SJSA1 (cell line): ENCODE measurements around the gene PRPF6. TPM values are rescaled to one million over a fixed set of nuclear protein-coding genes. Genes with fewer than 3 reads are reported as not detected.

Source experiments
- DNase-seq, 2 experiments: peaks; one replicate each; pipeline ENCODE4 v3.0.0-alpha.2; 2015 to 2020; ENCODE audit warnings: low spot score in 2 of 2, low read depth in 1 of 2
- H3K27ac ChIP-seq: fragments of 250-450 bp; sonication (Bioruptor Pico); 2 replicates; pipeline ENCODE4 v1.5.1; 2020; ENCODE audit warnings: mild to moderate bottlenecking, moderate library complexity
- H3K27me3 ChIP-seq: fragments of 250-450 bp; sonication (Bioruptor Pico); replicated peaks from 2 replicates; pipeline ENCODE4 v1.5.1; 2020; ENCODE audit warnings: mild to moderate bottlenecking, moderate library complexity
- H3K36me3 ChIP-seq: fragments of 250-450 bp; sonication (Bioruptor Pico); 2 replicates; pipeline ENCODE4 v1.5.1; 2020; ENCODE audit warnings: mild to moderate bottlenecking
- H3K4me1 ChIP-seq: fragments of 250-450 bp; sonication (Bioruptor Pico); replicated peaks from 2 replicates; pipeline ENCODE4 v1.6.1; 2021; ENCODE audit warnings: mild to moderate bottlenecking
- H3K4me3 ChIP-seq: fragments of 250-450 bp; sonication (Bioruptor Pico); 2 replicates; pipeline ENCODE4 v1.5.1; 2020; ENCODE audit warnings: mild to moderate bottlenecking
- H3K9me3 ChIP-seq: fragments of 250-450 bp; sonication (Bioruptor Pico); replicated peaks from 2 replicates; pipeline ENCODE4 v1.5.1; 2020; ENCODE audit warnings: mild to moderate bottlenecking
- total RNA-seq: library from RNA; depleted of rRNA; stranded (reverse); fragments of >200 nt; shearing (Covaris generic); gene quantifications from 2 replicates; pipeline ENCODE4 v1.2.3, GENCODE V29; 2014

The PRPF6 gene
- total RNA-seq, 1 experiment from 2014 or later, result 72.1 TPM

- Histone ChIP-seq H3K4me3 (no peak overlapping the region), H3K27ac (no peak overlapping the region), H3K36me3 (peaks cover 86% of the 10 kb centered on the region), H3K27me3 (no peaks in the 10 kb centered on the region), H3K4me1 (no peaks in the 10 kb centered on the region), H3K9me3 (no peaks in the 10 kb centered on the region)
- no peak for DNase-seq
Measured at GRCh38 chr20:64029293-64030117, 48.6 kb downstream of the PRPF6 start.

DNA sequence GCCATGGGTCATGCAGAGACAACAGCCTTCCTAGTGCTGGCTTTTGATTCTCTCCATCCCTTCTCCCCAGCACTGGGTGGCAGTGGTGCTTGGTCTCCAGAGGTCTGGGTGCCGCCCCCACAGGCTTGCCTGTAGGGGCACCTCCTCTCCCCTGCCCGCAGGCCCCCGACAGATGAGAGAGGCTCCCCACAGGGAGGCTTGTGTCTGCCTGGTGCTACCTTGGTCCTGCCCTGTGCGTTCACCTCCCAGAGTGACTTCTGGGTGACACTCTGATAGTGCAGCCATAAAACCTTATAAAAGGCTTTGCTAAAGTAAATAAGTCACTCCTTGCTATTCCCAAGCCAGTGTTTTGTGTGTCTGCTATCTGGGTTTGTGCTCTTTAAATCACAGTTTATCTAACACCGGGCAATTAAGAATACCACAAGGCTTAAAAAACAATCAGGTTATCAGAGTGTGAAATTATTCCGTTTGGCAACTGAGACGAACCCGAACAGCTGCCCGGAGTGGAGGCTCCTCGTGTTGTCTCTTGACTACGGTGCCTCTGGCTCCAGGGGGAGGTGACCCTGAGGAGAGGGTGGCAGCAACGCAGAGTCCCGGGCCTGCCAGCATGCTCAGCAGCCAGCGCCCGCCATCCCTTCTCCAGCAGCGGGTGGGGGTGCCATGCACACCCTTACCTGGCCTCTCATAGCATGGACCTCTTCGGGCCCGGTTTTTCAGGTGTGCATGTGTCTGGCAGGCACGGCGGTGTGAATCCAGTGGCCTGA lies 49.6 kb downstream of the PRPF6 start:
- H3K4me3 ChIP-seq, result no peak overlapping the region
- H3K27ac ChIP-seq, result no peak overlapping the region
- peaks cover 83% of the 10 kb centered on the region for H3K36me3 ChIP-seq
- H3K27me3 ChIP-seq, result no peaks in the 10 kb centered on the region
- H3K4me1 ChIP-seq, result no peaks in the 10 kb centered on the region; the same call in 1 of the 2 replicates
- no peak for DNase-seq
- H3K9me3 ChIP-seq, result no peaks in the 10 kb centered on the region

DNA sequence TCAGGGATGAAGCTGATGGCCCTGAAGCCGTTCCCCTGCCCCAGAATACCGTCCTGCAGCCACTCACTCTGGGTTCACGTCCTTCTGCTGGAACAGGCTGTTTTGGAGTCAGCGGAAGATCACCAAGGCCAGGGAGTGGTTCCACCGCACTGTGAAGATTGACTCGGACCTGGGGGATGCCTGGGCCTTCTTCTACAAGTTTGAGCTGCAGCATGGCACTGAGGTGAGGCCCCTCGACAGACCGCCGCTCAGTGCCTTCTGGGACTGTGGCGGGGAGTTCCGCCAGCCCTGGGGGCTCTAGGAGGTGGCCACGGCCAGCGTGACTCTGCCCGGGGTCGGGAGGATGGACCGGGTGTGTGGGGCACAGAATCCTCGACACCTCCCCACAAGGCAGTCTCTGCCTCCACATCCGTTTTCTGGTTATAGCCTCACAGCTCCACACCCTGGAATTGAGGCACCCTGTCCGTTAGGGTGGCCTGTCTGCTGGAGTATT lies 50.9 kb downstream of the PRPF6 start:
- Histone ChIP-seq H3K4me1 (no peaks in the 10 kb centered on the region; the same call in 1 of the 2 replicates), H3K27me3 (no peaks in the 10 kb centered on the region), H3K4me3 (no peak overlapping the region), H3K9me3 (no peaks in the 10 kb centered on the region), H3K36me3 (peaks cover 73% of the 10 kb centered on the region), H3K27ac (no peak overlapping the region)
- DNase-seq, result no peak

GRCh38 chr20:64032706-64033624 lies 52.0 kb downstream of the PRPF6 start:
- Histone ChIP-seq H3K36me3 (peaks cover 62% of the 10 kb centered on the region), H3K9me3 (no peaks in the 10 kb centered on the region), H3K4me3 (no peak overlapping the region), H3K27ac (no peak overlapping the region), H3K27me3 (peaks cover 6% of the 10 kb centered on the region; the same call in 1 of the 2 replicates), H3K4me1 (peaks cover 3% of the 10 kb centered on the region)
- no peak for DNase-seq

DNA sequence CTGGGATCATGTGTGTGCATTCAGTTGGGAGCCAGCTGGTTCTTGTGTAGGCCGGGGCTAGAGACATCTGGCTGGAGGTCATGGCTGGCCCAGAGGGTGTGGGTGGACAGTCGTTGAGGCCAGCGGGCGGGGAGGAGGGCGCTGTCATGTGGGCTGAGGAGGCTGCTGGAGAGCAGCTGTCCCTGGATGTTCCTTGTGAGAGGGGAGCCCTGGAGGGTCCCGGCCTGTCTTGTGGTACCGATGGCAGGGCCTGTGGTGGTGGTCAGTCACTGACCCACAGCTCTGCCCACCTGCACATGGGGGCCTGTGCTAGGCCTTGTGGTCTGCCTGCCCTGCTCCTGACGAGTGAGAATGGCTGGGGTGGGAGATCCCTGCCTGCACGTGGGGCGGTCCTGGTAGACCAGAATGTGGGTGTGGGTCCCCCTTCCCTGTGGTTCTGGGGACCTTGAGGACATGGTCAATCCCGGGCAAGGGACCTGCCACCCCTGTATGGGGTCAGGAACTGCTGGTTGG lies 53.1 kb downstream of the PRPF6 start:
- DNase-seq, result no peak
- Histone ChIP-seq H3K9me3 (no peaks in the 10 kb centered on the region), H3K4me3 (no peak overlapping the region), H3K27ac (no peak overlapping the region), H3K36me3 (peaks cover 51% of the 10 kb centered on the region), H3K27me3 (peaks cover 6% of the 10 kb centered on the region; the same call in 1 of the 2 replicates), H3K4me1 (peaks cover 14% of the 10 kb centered on the region)

GRCh38 chr20:64035066-64035932 lies 54.4 kb downstream of the PRPF6 start:
- DNase-seq, result no peak
- Histone ChIP-seq H3K4me1 (peaks cover 19% of the 10 kb centered on the region), H3K36me3 (peaks cover 41% of the 10 kb centered on the region), H3K4me3 (no peak overlapping the region), H3K27ac (no peak overlapping the region), H3K27me3 (peaks cover 6% of the 10 kb centered on the region; the same call in 1 of the 2 replicates), H3K9me3 (no peaks in the 10 kb centered on the region)

DNA sequence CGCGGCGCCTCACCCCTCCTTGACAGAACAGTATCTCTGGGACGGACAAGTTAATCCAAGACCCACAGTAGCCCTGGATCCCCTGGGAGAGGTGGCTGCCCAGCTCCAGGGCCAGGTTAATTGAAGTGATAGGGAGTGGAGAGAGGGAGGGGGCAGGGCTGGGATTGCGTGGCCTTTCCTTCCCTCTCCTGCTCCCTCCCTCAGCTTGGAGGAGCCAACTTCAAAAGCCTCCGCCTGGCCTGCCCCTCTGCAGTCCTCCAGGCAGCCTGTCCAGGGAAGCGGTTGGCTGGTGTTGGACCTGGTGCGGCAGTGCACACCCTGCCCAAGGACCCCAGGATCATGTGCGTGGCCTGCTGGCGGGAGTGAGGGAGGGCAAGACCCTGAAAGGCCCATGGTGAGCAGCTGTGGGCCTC lies 55.0 kb downstream of the PRPF6 start, which contains the start of gene C20orf204:
Gene C20orf204, plus strand, starts transcription at position 250 of the 413 bp plus-strand sequence. Its CDS starts 142 bp downstream, at position 392.
- Histone ChIP-seq H3K27ac (no peak within 1 kb of the TSS), H3K9me3 (no peaks in the 10 kb centered on the region), H3K27me3 (peaks cover 6% of the 10 kb centered on the region; the same call in 1 of the 2 replicates), H3K4me3 (no peak within 1 kb of the TSS), H3K4me1 (peaks cover 19% of the 10 kb centered on the region), H3K36me3 (peaks cover 35% of the 10 kb centered on the region)
- DNase-seq, result no peak

GRCh38 chr20:64036346-64037198 lies 55.6 kb downstream of the PRPF6 start:
- H3K4me1 ChIP-seq, result peaks cover 19% of the 10 kb centered on the region
- H3K9me3 ChIP-seq, result no peaks in the 10 kb centered on the region
- H3K4me3 ChIP-seq, result no peak overlapping the region
- no peak overlapping the region for H3K27ac ChIP-seq
- H3K27me3 ChIP-seq, result peaks cover 6% of the 10 kb centered on the region; the same call in 1 of the 2 replicates
- peaks cover 31% of the 10 kb centered on the region for H3K36me3 ChIP-seq
- DNase-seq, result no peak

DNA sequence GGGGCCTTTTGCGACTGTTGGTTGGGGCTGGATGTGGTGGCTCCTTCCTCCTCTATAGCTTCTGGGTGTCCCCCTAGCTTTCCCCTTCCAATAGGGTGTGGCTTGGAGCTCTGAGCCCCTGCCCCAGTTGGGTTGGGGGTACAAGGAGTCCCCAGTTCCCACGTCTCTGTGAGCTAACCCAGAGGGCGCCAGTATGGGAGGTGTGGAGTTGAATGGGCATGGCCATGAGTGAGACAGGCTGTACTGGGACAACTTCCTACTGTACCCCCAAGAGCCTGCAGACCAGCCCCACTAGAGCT lies 56.2 kb downstream of the PRPF6 start:
- no peak overlapping the region for H3K4me3 ChIP-seq
- DNase-seq, result no peak
- peaks cover 26% of the 10 kb centered on the region for H3K36me3 ChIP-seq
- no peaks in the 10 kb centered on the region for H3K9me3 ChIP-seq
- no peak overlapping the region for H3K27ac ChIP-seq
- peaks cover 21% of the 10 kb centered on the region for H3K4me1 ChIP-seq
- H3K27me3 ChIP-seq, result peaks cover 9% of the 10 kb centered on the region; the same call in 1 of the 2 replicates

DNA sequence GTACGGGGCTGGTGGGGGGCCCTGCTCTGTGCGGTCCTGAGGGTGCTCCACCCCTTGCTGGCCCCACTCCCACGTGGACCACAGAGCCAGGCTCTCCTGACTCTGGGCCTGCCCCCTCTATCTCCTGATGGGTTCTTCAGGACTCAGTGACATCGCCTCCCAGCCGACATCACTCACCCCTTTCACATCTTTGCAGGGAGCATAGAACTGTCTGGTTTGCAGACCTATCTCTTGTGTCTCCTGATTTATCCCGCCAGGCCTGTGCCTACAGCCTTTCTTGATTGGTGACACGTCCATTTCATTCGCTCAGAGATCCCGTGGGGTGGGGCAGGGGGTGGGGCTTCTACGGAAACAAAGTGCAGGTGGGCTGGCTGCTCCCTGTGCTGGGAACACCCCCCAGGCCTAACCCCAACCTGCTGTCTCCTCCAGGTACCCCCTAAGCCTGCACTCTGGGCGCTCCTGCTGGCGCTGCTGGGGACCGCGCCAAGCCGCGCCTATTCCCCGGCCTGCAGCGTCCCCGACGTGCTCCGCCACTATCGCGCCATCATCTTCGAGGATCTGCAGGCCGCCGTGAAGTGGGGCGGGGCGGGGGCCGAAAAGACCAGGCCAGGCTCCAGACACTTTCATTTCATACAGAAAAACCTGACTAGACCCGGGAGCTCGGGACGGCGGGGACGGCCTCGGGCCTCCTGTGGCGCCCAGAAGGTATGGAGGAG lies 56.7 kb downstream of the PRPF6 start:
- Histone ChIP-seq H3K9me3 (no peaks in the 10 kb centered on the region), H3K27me3 (peaks cover 12% of the 10 kb centered on the region; the same call in 1 of the 2 replicates), H3K36me3 (peaks cover 21% of the 10 kb centered on the region), H3K4me3 (no peak overlapping the region), H3K27ac (no peak overlapping the region), H3K4me1 (peaks cover 24% of the 10 kb centered on the region)
- no peak for DNase-seq

DNA sequence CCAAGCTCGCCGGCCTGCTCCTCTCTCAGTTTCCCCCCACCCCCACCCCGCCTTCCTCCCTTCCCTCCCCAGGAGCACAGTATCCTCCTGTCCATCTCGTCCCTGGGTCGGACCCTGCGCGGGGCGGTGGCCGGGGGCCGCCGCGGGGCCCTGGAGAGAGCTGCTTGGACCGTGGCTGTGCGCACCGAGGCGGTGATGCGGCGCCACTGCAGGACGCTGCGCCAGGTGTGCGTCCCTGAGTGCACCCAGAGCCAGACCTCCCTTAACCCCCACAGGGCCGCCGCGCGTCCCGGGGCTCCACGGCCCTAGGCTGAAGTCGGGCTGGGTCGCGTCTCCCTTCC lies 57.3 kb downstream of the PRPF6 start:
- Histone ChIP-seq H3K27me3 (peaks cover 12% of the 10 kb centered on the region; the same call in 1 of the 2 replicates), H3K36me3 (peaks cover 17% of the 10 kb centered on the region), H3K9me3 (no peaks in the 10 kb centered on the region), H3K27ac (no peak overlapping the region), H3K4me3 (peak overlapping the region; percentile 38), H3K4me1 (peaks cover 24% of the 10 kb centered on the region)
- DNase-seq, result no peak
